ENCODE results near the gene DPYSL4.

DPYSL4 gene

DNA sequence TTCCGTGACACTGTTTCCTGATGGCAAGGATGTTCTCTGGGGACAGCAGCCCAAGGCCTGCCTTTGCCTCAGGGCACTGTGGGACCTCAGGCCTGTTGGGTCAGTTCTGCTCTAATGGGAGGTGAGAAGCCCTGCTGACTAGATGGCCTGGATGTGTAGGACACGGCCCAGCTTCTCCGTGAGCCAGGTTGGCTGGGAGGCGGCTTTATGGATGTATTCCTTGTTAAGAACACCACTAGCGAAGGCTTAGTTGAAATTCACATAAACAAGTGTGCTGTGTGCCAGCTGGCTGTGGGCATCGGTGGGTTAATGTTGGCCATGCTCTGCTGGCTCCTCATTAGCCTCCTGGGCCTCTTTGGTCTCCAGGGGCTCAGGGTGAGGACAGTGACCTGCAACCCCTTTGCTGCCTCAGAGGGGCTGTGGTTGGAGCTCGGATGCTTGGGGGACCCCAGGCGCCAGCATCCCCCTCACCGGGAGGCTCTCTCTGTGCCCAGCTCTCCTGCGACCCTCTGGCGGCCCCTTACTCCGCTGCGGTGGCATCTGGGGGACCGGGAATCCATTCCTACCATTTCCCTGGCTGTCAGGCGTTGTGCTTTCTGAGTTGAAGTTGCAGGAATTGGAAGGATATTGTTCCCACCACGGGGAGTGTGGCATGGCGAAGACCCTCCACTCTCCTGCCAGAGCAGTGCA lies 22.8 kb upstream of the DPYSL4 start:
- no peak for DNase-seq (ENCODE audit: low read depth, low spot score)

DNA sequence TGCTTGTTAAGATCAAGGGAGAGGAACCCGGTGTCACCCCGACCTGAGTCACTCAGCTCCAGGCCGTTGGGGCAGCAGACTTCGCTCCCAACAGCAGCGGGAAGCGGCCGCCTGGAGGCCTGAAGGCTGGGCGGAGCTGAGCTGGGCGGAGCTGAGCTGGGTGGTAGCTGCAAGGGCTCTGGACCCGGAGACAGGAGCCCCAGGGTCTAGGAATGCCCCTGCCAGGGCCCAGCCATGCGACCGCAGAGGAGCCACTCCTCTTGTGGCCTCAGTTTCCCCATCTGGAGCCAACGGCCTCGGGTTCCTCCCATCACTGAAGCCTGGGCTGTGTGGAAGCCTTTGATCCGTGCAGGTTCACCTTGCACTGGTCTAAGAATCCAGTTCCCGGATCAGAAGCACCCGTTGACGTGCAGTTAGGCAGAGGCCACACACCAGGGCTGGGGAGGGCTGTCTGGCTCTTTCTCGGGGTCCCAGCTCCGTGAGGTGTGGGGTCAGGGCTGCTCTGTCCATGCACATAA lies 21.9 kb upstream of the DPYSL4 start:
- DNase-seq (ENCODE audit: low read depth, low spot score), result no peak

DNA sequence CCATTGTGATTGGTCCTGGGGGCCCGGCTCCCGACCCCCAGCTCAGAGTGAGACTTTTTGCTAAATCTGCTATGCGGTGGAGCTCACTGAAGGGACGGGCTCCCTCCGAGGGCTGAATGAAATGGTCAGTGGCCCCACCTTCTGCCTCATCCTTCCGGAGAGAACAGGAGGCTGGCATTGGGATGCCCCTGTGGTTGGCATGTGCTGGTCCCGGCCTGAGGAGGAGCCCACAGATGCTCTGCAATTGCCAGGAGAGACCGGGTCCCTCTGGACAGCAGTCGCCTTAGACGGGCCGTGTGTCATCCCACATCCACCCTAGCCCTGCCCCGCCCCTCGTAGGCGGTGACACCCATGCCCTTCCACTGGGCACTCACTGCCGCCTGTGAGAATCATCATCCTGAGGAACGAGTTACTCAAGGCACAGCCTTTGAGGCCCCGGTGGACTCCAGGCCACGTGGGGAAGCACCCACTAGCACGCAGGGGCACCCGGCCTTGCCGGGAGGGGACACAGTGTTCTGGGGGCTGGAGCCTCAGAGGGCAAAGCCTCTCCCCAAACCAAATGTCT lies 21.2 kb upstream of the DPYSL4 start:
- no peak for DNase-seq (ENCODE audit: low read depth, low spot score)

DNA sequence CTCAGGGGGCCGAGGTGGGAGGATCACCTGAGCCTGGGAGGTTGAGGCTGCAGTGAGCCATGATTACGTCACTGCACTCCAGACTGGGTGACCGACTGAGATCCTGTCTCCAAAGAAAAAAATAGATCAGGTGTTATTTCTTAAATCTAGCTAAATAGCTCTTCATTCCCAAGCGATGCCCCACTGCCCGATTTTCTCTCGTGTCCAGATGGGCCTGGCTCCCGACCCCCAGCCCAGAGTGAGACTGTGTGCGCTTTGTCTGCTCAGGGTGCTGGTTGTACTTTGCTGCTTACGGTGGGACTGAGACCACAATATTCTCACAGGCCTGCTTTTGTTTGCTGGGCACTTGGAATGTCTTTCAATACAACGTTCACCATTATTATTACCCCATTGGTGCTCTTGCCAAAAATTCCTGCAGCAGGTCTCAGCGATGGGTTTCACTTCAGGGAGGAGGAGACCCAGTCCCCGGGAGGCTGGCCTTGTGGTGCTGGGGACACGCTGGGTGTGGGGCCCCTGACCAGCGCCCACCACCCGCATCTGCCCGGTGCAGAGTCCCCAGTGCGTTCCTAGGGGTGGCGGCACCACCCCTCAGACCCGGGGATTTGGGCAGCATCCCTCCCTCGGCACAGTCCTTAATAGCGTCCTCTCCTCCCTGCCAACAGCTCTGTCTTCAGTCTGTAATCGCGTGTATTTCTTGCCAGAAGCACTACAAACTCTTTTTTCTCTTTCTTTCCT lies 20.4 kb upstream of the DPYSL4 start:
- DNase-seq (ENCODE audit: low read depth, low spot score), result no peak

DNA sequence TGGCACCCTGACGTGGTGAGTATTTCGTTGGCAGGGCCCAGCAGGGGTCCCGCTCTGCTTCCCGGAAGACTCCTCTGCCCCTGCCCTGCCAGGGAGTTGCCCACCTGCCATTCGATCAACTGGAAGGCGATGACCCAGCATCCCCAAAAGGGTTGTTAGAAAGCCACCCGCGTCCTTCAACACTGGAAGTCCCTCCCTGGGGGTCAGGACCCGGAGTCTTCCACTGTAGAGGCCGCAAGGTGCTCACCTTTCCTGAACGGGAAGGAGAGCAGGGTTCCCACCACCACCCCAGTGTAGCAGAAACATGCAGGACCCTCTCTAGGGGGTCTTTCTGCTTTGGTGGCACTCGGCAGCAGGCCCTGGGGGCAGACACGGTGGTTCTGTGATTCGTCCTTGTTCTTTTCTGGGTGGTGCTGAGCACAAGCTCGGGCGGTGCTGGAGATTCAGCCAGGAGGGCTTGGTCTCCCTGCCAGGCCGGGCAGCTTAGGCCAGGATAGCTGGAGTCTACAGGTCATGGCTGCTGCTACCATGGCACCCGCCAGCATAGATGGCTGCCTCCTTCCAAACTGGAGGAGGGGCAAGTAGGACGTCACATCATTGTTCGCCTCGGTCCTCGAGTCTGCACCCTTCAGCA lies 19.6 kb upstream of the DPYSL4 start:
- DNase-seq (ENCODE audit: low read depth, low spot score), result no peak

DNA sequence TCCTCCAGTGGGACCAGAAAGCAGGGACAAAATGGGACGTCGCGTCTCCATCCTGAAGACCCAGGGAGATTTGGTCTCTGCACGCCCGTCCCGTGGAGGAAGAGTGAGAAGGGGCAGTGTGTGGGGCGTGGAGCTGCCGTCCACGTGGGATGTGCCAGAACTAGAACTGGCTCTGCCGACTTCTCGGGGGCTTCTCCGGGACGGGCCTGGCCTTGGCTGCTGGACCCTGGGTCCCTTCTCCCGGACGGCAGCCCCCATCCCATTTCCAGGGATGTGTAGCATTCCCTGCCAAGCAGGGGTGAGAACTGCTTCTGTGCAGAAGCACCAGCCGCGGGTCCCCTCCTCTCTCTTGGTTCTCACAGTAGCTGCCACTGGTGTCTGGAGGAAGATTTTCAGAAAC lies 18.8 kb upstream of the DPYSL4 start:
- DNase-seq (ENCODE audit: low read depth, low spot score), result no peak

DNA sequence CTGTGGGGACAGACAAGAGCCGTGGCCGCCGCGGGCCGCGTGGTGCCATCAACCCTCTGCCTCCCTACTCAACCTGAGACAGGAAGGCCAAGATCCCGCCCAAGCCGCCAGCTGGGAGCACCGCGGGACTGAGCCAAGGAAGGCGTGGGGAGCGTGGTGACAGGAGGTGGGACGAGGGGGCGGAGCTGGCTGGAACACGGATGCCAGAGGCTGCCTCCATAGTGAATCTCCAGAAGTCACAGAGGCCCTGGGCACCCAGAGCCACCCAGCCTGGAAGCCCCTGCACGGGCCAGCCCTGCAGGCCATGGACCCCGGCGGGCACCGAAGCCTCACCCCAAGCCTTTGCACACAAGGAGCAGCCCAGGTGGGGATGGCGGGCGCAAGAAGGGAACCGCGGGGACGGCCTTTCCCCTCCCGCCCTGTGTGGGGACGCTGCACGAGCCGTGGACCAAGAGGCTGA lies 18.1 kb upstream of the DPYSL4 start:
- DNase-seq (ENCODE audit: low read depth, low spot score), result no peak

DNA sequence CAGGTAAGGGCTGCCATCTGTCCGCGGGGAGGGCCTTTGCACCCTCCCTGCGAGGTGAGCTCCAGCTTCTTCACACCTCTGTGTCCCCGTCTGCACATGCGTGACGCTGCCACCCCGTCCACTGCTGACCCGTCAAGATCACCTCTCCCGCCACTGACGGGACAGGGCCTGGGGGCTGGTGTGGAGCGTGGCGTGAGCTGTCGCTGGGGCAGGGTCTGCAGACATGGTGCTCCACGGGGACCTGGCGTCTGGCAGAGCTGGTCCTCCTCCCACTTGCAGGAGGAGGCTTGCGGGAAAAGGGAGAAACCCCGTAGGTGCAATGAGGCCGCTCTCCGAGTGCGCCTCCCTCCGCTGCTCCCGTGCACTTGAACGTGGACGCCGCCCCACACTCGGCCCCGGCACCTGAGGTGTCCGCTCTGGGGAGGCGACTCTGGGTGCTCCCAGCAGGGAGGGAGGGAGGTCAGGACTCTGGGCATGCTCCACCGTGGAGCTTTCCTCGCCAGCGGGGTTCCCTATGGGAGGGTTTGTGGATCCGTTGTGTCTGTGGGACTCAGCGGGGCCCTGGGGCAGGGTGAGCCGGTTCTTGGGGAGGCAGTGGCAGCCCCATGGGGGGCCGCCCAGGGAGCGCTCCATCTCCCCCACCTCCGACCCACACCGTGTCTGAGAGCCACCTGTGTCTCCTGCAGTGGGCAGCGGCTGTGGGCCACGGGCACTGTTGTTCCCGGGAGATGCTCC lies 17.6 kb upstream of the DPYSL4 start:
- no peak for DNase-seq (ENCODE audit: low read depth, low spot score)

DNA sequence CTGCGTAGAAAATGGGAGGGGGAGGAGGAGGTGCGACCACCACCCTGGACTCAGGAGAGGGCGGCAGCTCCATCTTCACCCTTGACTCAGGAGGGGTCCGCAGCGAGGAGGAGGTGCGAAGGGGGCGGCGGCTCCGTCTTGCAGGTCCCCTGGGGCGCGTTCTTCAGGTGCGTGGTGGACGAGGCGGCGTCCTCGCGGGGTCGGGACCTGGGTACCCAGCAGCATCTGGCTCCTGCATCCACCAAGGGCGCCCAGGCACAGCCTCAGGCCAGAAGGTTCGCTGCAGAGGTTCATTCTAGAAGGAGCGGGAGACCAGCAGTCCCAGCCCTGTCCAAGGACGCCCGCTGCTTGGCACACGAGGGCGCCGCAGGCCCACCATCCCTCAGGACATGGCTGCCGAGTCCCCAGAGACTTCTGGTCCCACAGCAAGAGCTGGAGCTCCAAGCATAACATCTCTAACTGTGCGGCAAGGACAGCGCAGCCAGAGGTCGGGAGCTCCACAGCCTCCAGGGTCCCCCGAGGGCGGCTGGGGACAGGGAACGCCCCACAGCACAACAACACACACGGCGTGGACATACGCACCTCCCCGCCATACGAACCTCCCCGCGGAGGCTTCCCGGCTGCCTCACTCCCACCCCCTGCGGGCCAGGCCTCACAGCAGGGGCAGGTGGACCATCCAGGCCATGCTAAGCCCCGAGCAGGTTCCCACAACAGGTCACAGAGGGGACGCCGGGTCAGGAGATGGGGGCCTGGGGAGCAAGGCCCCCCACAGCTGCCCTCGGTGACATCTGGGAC lies 16.8 kb upstream of the DPYSL4 start:
- no peak for DNase-seq (ENCODE audit: low read depth, low spot score)

DNA sequence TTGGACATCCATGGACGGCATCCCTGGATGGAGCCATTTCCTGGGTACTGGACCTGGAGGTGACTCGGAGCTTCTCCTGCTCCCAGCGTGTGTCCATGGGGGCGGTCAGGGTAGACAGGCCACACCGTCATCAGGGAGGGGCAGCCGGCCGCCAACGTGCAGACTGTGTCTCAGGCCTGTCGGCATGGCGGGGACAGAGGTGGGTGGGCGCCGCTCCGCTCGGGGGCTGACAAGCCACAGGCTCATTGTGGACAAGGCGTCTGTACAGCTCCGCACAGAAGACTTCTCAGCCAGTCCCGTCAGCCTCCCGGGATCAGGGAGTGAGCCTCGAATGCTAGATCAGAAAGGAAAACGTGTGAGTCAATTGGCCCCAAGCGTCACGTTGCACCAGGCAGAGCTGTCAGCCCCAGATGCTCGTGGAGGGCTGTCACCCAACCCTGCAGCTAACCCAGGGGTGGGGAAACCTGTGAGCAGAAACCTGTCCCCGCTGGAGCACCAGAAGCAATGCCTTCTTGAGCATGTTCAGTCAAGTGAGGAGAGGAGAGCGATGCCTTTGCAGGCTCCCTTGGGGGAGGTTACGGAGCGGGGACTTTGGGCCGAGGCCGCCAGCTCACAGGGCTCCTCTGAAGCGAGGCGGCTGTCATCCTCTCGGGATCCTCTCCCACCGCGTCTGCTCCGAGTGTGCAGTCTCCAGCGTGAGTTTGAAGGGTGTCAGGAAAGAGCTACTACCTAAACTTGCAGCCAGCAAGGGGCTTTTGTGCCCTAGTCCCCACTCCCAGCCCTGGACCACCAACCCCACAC lies 16.0 kb upstream of the DPYSL4 start:
- DNase-seq (ENCODE audit: low read depth, low spot score), result no peak

DNA sequence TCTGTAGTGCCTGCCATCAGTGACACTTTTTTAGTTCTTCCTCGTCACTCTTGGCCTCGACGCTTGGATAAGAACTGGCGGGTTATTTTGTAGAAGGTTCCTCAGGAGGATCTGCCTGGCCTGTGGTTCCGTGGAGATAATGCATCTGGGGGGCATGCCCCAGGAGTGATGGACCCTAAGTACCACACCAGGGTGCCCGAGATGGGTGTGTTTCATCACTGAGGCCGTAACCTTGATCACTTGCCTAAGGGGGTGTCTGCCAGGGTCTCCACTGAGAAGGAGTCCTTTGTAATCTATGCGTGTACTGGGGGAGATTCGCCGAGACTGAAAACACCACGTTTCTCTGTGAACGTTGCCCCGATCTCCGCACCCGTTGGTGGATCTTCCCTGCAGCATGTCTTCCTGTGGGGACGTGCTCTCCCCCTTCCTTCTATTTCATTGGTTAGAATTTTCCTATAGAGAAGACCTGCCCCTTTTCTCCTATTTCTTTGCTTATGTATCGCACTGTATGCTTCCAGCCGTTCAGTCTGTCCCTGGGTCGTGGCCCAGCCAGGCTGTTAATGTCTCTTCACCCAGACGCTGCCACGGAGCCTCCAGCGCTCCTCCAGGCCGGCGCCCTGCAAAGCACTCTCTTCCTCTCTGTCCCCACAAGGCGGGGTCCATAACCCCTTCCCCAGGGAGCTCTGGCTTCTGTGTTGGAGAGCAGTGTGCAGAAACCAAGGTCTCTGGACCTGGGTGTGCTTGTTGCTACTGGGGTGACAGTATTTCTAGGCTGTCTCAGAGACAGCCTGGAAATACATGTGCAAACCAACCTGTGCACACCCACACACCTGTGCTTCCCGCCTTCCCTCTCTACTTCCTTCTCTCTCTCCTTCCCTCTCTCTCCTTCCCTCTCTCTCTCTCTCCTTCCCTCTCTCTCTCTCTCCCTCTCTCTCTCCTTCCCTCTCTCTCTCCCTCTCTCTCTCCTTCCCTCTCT lies 14.4 kb upstream of the DPYSL4 start:
- DNase-seq (ENCODE audit: low read depth, low spot score), result no peak

DNA sequence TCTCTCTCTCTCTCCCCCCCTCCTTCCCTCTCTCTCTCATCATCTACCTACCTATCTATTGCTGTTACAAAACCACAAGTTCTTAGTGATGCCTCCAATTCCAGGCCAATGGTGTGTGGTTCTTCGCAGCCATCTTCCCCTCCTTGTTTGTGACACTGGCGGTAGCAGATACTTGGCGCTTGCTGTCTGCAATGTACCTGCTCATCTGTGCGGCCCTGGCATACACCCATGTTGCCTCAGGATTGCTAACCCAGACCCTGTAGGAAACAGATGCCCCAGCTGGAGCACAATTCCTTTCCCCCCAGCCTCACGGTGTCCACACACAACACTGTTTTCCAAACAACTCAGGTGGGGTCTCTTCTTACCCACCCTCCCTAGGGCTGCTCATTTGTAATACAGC lies 13.6 kb upstream of the DPYSL4 start:
- DNase-seq (ENCODE audit: low read depth, low spot score), result no peak

DNA sequence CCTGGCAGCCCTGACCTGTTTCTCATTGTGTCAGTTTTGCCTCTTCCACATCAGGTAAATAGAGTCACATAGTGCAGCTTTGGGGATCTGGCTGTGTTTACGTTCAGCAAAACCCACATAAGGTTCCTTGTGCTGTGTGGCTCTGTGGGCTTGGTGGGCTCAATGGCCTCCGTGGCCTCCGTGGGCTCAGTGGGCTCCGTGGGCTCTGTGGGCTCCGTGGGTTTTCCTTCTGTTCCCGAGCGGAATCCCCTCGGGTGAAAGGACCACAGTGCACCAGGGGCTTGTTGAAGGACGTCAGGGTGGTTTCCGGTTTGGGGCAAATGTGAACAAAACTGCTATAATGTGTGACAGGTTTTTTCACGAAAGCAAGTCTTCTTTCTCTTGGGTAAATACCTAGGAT lies 12.5 kb upstream of the DPYSL4 start:
- DNase-seq (ENCODE audit: low read depth, low spot score), result no peak

DNA sequence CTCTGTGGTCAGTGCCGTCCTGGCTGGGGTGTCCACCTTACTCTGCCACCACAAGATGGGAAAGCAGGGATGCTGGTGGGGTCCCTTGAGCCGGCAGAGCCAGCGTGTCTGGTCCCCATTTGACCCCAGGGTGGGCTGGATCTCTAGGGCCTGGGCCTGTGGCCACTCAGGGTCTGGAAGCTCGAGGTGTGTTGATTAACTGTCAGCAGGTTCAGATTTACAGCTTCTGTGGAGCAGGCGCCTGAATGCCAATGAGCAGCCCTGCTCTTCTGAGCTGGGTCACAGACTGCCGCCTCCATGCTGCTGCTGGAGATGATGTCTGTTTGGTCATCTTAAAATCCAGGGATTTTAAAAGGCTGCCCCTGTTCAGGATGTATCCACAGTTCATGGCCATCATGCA lies 11.3 kb upstream of the DPYSL4 start:
- no peak for DNase-seq (ENCODE audit: low read depth, low spot score)

DNA sequence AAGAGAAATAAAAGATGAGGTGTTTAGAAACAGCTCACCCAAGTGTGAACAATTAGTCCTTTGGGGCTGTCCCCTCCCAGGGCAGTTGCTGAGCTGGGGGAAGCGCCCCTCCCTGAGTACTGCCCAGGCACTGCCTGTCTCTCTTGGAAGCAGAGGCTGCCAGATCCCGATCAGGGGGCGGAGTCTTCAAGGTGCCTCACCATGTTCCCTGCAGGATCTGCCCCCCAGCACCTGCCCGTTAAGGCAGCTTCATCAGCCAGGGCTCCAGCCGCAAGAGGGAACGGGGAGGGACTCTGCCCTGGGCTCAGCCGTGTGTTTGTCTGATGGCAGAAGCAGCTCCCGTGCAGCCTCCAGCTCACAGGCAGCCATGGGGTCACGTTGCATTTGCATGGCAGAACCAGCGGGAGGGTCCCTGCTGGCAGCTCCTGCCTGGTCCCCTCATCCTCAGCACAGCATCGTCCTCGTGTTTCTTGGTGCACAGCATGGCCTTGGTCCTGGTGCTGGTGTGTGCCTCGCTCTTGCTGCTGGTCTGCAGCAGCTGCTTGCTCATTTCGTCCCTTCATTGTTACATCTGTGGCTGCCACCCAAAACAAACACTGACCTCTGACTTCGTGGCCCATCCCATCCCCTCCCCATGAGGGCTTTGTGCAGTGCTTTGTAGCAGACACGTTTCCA lies 10.7 kb upstream of the DPYSL4 start:
- no peak for DNase-seq (ENCODE audit: low read depth, low spot score)

DNA sequence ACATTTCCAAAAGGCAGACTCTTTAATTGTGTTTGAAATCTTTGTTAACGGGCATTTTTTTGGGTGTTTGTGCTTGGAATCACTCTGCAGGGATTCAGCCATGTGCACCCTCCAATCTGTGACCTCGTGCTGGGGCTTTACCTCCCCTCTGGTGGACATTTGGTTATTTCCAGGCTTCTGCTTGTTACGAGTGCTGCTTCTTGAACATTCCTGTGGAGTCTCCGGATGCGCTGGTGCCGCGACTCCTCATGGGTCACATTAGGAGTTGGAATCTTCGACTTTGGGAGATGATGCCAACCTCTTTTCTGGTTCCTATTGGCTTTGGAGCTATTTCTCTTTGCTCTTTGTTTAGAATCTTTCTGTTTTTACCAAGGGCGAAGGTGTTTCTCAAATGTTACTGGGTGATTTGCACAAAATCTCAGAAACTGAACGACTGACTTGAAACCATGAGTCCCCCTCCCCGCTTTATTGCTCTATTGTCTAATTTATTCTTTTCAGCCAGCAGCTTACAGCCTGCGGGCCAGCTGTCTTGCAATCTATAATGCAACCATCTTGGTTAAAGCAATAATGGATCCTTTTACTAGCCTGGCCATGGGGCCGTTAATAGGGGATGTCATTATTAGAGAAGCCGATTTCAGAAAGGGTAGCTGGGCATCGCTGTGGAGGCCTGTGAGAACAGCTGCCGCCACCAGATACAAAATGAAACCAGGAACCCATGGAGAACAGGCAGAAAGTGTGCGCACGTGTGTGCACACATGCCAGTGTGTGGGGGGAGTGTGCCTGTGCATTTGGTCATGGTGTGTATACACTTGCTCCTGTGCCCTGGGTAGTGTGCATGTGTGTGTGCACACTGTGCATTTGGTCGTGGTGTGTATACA lies 9.9 kb upstream of the DPYSL4 start:
- no peak for DNase-seq (ENCODE audit: low read depth, low spot score)

DNA sequence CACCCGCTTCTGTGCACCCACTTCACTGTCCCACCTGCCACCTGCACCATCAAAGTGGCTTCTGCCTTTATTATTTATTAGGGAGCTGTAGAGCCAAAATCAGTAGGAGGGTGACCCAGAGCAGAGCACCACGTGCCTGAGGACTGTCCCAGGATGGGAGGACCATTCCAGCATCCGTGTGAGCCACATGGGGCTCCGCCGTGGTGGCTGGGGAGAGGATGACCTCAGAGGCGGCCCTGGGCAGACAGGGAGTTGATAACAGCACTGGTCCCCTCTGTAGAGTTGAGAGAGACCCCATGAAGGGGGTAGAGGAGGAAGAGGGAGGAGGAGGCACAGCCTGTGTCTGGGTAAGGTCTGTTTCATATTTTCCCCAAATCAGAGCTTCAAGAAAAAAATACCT lies 8.7 kb upstream of the DPYSL4 start:
- no peak for DNase-seq (ENCODE audit: low read depth, low spot score)
